Spleen (tissue), 7 donors: ENCODE measurements around the gene CFAP70.
A peak's percentile ranks its signal among the peaks of the same experiment; 100 is the strongest.

Source experiments
- POLR2A ChIP-seq, 3 donors: fragments of 450-650 bp; IDR thresholded peaks; one replicate each; pipeline ENCODE4 v1.5.1; 2017; ENCODE audit warnings: antibody characterized with exemption in 3 of 3, mild to moderate bottlenecking in 1 of 3
- TF ChIP-seq, protein P1 (sequence below), 11 experiments: fragments of 200-600 bp in 7 of 11; fragments of 450-650 bp in 4 of 11; sonication (generic) in 4 of 11; IDR thresholded peaks in 8 of 11; conservative IDR thresholded peaks in 3 of 11; 1 replicate in 7 of 11; 2 replicates in 4 of 11; pipeline versions ENCODE4 v1.4.0 to v1.8.0; 2016 to 2021; ENCODE audit warnings: antibody characterized with exemption in 11 of 11, inconsistent platforms in 4 of 11, mild to moderate bottlenecking in 1 of 11
- donor health status: DM: no; HTN: no; CAD: no; lungs with moderate emphysema.
- donor health status: DM: no; HTN: no; CAD: no.
- donor health status: DM: no; HTN: no; CAD: no.

DNA sequence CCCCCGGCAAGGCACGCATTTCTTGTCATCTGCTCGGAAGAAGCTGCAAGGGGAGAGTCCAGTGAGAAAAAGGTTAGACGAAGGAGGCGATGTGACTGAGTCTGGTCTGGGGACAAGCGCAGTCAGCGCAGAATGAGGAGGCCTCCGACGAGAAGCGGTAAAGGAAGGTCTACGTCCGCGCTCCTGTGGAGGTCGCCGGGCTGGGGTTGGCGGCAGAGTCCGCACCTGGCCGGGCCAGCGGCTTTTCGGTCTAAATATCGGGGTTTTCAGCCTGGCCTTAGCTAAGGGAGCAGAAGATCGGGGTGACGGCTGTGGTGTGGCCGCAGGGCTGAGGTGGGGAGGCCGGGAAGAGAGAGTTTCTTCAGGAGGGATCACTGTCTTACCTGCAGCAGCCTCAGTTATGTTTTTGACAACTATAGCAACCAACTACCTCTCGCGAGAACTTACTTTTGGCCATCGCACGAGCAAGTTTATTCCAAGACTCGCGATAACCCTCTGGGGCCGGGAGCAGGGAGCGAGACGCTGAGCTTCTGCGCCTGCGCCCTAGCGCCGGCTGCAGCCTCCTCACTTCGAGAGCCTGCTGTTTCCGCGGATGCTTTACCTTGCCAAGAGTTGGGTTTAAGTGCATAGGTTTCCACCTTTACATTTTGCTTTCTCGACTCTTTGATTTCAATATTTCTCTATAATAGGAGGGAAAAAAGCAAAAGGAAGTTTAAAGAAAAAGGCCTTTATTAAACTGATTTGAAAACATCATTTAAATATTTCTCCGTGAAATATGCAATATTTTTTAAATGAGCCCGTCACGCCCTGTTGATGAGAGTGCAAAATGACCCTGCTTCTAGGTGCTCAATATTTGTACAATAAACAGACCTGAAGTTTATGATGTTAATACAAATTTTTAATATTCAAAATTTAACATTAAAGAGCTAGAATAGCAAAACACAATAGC is at the start of gene CFAP70:
- no peak for TF ChIP-seq POLR2A (IDR thresholded peaks at IDR 0.05)
- TF ChIP-seq, protein P1, sequence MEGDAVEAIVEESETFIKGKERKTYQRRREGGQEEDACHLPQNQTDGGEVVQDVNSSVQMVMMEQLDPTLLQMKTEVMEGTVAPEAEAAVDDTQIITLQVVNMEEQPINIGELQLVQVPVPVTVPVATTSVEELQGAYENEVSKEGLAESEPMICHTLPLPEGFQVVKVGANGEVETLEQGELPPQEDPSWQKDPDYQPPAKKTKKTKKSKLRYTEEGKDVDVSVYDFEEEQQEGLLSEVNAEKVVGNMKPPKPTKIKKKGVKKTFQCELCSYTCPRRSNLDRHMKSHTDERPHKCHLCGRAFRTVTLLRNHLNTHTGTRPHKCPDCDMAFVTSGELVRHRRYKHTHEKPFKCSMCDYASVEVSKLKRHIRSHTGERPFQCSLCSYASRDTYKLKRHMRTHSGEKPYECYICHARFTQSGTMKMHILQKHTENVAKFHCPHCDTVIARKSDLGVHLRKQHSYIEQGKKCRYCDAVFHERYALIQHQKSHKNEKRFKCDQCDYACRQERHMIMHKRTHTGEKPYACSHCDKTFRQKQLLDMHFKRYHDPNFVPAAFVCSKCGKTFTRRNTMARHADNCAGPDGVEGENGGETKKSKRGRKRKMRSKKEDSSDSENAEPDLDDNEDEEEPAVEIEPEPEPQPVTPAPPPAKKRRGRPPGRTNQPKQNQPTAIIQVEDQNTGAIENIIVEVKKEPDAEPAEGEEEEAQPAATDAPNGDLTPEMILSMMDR (IDR thresholded peaks at IDR 0.05 in 8 of 11, conservative IDR thresholded peaks at IDR 0.05 in 3 of 11) = peak in 4 of 11 experiments; percentile 17 to 41 (median 28)
